Activated T-cell treated with anti-CD3 and anti-CD28 coated beads for 4 hours (primary cell): ENCODE results near the gene RFX3.

Experiments
- DNase-seq: peaks from one replicate; pipeline ENCODE4 v3.0.0-alpha.2; 2020

RFX3 gene

DNA sequence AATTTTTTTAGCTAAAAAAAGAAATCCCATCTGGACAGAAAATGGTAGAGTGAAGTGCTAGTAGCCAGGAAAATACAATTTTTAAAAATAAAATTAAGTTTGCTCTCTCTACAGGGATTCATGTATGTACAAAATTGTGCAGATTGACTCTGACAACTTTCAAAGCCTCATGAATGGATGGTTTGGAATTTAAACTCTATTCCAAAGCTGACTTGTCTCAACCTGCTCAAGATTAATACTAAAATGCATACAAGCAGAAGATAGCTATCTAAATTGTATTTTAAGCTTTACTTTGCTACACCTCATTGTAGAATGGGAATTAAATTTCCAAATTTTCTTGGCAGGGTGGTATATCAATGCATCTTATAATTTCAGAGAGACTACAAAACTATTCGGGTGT is 257.6 kb downstream of the RFX3 start:
- DNase-seq = no peak

- DNase-seq = no peak
These were observed 262.1 kb downstream of the RFX3 start for GRCh38 chr9:3263698-3264097.

- no peak for DNase-seq
These were observed 262.8 kb downstream of the RFX3 start for GRCh38 chr9:3262826-3263529.

DNA sequence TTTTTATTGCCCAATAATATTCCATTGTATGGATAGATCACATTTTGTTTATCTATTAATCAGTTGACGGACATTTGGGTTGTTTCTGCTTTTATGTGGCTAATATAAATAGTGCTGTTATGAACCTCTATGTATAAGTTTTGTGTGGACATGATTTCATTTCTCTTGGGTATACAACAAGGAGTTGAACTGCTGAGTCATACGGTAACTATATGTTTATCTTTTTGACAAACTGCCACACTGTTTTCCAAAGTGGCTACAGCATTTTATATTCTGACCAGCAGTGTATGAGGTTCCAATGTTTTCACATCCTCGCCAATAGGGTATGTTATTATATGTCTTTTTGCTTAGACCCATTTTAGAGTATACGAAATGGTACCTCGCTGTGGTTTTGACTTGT is 264.3 kb downstream of the RFX3 start:
- no peak for DNase-seq

GRCh38 chr9:3256571-3257330 is 269.1 kb downstream of the RFX3 start:
- DNase-seq = no peak

GRCh38 chr9:3251309-3251708 is 274.5 kb downstream of the RFX3 start:
- no peak for DNase-seq

DNA sequence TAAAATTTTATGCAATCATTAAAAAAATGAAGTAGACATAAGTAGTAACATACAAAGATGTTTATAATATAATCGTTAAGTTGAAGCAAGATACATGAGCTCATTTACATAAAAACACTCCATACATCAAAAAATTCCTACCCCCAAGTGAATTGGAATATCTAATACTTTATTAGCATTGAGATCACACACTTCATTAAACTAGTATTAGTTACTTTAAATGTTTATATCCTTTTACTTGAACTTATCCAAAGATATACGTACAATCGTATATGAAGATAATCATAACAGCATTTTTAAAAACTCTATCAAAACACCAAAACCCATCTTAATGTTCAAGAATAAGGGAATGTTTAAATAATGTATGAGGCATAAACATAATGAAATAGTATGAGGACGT is 275.1 kb downstream of the RFX3 start:
- no peak for DNase-seq

DNA sequence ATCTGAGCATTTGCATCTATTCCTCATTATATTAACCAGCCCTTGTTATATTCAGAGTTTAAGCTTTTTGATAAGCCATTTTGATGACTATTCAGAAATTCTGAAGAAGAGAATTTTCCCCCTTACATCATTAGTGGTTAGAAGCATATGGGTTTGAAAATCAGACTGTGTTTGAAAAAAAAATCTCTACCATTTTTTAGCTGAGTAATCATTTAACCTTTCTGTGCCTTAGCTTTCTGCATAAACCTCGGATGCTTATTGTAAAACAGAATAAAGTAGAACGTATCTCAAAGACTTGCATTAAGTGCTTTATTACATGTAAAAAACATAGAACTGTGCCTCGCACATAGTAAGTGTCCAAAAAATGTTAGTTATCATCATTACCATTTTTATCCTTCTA is 278.6 kb downstream of the RFX3 start:
- no peak for DNase-seq

GRCh38 chr9:3246241-3246640 is 279.6 kb downstream of the RFX3 start:
- no peak for DNase-seq

DNA sequence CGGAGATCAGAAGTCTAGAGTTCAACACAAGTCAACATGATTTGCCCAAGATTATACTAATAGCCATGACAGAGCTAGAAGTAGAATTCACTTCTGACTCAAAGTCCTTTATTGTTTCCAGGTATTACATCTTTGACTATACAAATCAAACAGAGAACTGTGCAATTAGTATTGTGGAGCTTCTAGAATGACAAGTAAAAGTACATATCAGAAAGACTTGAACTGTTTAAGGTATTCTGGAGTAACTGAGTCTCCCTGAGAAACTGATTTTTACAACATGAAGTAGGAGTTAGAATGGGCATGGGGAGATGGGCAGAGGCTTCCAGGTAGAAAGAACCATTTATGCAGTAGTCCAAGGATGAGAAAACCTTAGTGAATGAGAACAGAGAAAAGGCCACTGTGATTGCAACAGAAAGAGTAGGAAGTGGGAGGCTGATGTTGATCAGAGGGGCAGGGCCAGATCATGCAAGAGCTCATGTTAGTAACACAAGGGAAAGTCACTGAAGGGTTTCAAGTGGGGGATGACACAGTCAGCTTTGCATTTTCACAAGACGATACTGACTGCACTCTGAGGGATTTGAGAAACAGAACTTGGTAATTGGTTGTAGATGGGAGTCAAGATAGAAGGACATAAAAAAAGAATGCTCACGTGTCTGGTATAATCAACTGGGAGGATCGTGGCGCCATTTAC is 280.7 kb downstream of the RFX3 start:
- DNase-seq = no peak

GRCh38 chr9:3243683-3244082 is 282.1 kb downstream of the RFX3 start:
- no peak for DNase-seq

- no peak for DNase-seq
These were observed 284.5 kb downstream of the RFX3 start for GRCh38 chr9:3241290-3241689.

GRCh38 chr9:3240656-3241268 is 285.0 kb downstream of the RFX3 start:
- DNase-seq = peak; percentile 36

DNA sequence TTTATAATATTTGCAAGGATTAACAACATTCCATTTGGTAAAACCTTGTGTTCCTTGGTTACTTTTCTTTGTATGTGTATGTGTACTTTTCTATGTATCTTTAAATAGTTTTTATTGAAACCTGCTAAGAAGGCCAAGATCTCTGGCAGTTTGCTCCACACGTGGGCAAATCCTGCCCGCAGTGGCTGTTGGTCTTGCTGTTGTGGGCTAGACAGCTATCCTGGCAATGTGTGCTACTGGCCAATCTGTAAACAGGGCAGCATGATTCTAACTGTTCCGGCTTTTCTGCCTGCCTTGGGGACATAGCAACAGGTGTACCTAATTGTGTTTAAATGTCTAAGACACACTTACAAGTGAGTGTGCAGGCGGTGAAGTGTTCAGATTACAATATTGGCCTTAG is 286.6 kb downstream of the RFX3 start:
- DNase-seq = no peak

GRCh38 chr9:3238236-3238635 is 287.6 kb downstream of the RFX3 start:
- no peak for DNase-seq

- DNase-seq = no peak
These were observed 288.7 kb downstream of the RFX3 start for GRCh38 chr9:3237121-3237520.

DNA sequence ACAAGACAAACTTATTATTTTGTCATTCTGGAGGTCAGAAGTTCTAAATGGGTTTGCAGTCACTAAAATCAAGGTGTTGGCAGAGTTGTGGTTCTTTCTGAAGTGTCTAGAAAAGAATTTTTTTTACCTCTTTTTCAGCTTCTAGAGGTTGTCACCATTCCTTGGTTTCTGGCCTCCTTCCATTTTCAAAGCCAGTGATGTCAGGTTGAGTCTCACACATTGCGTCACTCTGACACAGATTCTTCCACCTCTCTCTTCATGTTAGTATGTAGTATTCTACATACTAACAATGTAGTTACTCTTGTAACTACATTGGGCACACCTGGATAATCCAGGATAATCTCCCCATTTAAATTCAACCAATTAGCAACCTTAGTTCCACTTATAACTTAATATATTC is 290.3 kb downstream of the RFX3 start:
- DNase-seq = no peak

DNA sequence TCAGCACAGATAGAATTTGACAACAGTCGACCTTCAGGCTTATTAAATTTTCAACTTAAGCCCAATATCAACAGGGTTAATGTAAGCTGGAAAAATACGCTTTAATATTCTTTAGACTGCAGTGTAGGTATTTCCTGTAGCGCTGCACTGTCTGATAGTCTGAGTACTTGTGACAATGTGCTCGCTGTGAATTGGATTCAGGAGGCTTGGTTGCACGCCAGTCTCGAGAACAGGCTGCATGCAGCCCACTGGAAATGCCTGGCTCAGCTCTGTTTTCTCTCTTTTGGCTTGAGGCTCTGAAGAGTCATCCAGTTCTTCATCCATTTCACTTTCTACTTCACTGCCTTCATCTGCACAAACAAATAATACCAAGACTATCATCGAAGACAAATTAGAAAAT is 300.9 kb downstream of the RFX3 start:
- no peak for DNase-seq

DNA sequence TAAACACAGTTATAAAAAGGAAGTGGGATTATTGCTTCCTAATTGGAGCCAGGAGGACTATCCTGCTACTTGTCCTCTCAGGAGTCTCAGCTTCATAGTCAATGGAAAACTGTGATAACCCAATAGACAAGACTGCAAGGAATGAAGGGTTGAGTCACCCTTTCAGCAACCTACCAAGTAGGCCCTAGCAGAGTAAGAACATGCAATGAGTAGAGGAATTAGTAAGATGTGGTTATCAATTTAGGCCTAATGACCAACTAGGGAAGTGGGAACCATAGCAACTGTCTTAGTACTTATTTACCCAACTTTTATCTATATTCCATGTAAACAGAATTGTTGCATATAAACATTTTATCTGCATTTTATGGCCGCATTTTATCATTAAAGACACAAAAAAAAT is 310.1 kb downstream of the RFX3 start:
- DNase-seq = no peak

DNA sequence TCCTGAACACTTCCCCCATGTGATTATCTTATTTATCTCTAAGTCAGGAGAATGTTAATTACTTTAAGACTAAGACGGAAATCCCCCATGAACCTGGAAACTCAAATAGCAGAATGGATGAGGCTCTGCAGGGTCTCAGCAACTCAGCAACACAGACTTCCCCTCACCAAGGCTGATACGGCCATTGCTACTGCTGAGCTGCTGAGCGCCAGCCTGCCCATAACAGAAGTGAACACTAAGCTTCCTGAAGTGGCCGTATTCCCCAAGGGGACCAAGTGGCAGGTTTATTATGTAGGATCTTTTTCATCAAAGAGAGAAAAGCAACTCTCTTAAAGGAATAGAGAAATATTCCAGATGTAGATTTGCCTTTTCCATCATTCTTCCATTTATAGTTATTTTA is 311.1 kb downstream of the RFX3 start:
- DNase-seq = no peak

GRCh38 chr9:3205421-3206095 is 320.2 kb downstream of the RFX3 start:
- DNase-seq = no peak

GRCh38 chr9:3200331-3200774 is 325.4 kb downstream of the RFX3 start:
- no peak for DNase-seq

GRCh38 chr9:3193791-3194190 is 332.0 kb downstream of the RFX3 start:
- DNase-seq = no peak
